ENCODE results near the gene MTCH1.

Gene MTCH1

GRCh38 chr6:37010402-37010892, 24.5 kb upstream of the MTCH1 start:
- TF ChIP-seq POLR2A (IDR thresholded peaks at IDR 0.05; ENCODE audit: low read length) = no peak
- TF ChIP-seq GATA1 (IDR thresholded peaks at IDR 0.05; ENCODE audit: low read depth, low read length) = no peak
- DNase-seq = no peak

DNA sequence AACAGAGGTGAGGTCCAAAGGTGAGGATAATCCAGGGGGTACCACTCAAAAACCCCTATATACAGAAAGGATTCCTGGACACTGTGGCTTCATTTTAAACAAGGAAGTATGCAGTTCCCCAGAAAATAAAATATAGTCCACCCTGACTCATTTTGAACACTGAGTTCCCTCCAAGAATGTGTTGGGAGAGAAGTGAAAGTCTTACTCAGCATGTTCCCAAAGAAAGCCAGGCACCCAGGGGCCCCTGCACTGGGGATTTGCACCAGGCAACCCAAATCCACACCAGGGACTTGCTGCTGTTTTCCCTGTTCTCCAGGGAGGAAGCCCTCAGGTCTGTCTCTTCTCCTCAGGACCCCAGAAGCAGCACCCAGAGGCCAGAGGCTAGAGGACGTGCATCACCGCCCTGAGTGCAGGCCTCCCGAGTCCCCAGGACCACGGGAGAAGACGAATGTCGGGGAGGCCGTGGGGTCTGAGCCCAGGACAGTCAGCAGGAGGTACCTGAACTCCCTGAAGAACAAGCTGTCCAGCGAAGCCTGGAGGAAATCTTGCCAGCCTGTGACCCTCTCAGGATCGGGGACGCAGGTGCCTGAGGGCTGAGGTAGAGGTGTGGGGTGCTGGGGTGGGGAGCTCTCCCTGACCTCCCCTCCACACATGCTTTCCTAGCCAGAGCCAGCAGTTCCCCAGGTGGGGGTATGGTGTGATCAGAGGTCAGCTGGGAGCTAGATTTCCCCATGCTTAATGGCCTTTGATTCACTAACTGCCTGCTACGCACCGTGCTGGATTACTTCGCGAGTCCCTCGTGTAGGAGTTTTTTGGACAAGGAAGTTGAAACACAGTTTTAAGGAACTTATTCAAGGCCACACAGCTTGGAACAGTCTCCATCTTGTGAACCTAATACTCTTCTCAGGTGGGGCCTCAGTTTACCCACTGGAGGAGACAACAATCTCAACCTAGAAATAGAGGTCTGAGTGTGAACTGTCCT, 22.8 kb upstream of the MTCH1 start:
- no peak for DNase-seq
- TF ChIP-seq GATA1 (IDR thresholded peaks at IDR 0.05; ENCODE audit: low read depth, low read length) (no peak), POLR2A (IDR thresholded peaks at IDR 0.05; ENCODE audit: low read length) (no peak)

GRCh38 chr6:37007340-37008043, 21.5 kb upstream of the MTCH1 start:
- TF ChIP-seq POLR2A (IDR thresholded peaks at IDR 0.05; ENCODE audit: low read length) (no peak), GATA1 (IDR thresholded peaks at IDR 0.05; ENCODE audit: low read depth, low read length) (no peak)
- DNase-seq = no peak

- TF ChIP-seq GATA1 (IDR thresholded peaks at IDR 0.05; ENCODE audit: low read depth, low read length) (no peak), POLR2A (IDR thresholded peaks at IDR 0.05; ENCODE audit: low read length) (no peak)
- DNase-seq = no peak
Observed at GRCh38 chr6:37006793-37007339, 20.9 kb upstream of the MTCH1 start.

DNA sequence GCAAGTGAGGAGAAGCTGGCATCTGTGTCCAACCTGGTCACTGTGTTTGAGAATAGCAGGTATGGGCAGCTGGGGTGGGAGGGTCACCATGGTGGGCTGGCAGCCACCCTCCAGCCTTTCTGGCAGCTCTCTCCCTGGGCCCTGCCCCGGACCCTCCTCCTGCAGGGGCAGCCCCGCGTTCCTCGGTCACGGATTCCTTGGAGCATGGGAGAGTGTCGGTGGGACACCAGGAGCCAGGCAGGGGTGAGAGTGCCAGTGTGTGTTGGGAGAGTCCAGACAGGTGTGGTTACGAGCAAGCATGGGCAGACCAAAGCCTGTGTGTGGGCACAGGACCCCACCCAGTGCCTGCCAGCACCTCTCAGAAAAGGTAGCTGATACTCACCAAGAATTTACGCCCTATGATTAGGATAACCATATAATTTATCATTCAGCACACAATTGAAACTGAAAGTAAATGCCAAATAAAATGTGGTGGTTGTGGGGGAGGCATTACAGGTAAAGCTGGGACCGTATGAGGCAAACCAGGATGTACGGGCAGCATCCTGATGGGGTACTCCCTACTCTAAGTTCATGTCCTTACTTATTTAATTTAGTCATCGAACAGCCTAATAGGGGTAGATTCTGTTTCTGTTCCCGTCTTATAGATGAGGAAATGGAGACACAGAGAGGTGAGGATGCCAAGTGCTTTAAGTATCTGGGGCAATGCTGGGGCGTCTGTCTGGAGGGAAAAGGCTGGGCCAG, 20.0 kb upstream of the MTCH1 start:
- no peak for TF ChIP-seq GATA1 (IDR thresholded peaks at IDR 0.05; ENCODE audit: low read depth, low read length)
- TF ChIP-seq POLR2A (IDR thresholded peaks at IDR 0.05; ENCODE audit: low read length) = no peak
- DNase-seq = no peak

- TF ChIP-seq POLR2A (IDR thresholded peaks at IDR 0.05; ENCODE audit: low read length) (no peak), GATA1 (IDR thresholded peaks at IDR 0.05; ENCODE audit: low read depth, low read length) (no peak)
- no peak for DNase-seq
Observed at GRCh38 chr6:37005061-37005810, 19.2 kb upstream of the MTCH1 start, which contains the start of gene FGD2. Gene FGD2, plus strand, starts transcription at chr6:37005655. Its CDS starts 163 bp downstream, at chr6:37005818.

- TF ChIP-seq GATA1 (IDR thresholded peaks at IDR 0.05; ENCODE audit: low read depth, low read length) = no peak
- TF ChIP-seq POLR2A (IDR thresholded peaks at IDR 0.05; ENCODE audit: low read length) = no peak
- DNase-seq = no peak
Observed at GRCh38 chr6:37004044-37004980, 18.3 kb upstream of the MTCH1 start.

GRCh38 chr6:36999751-37000125, 13.7 kb upstream of the MTCH1 start:
- no peak for TF ChIP-seq GATA1 (IDR thresholded peaks at IDR 0.05; ENCODE audit: low read depth, low read length)
- no peak for TF ChIP-seq POLR2A (IDR thresholded peaks at IDR 0.05; ENCODE audit: low read length)
- no peak for DNase-seq

- no peak for DNase-seq
Observed at GRCh38 chr6:36999061-36999750, 13.2 kb upstream of the MTCH1 start.

DNA sequence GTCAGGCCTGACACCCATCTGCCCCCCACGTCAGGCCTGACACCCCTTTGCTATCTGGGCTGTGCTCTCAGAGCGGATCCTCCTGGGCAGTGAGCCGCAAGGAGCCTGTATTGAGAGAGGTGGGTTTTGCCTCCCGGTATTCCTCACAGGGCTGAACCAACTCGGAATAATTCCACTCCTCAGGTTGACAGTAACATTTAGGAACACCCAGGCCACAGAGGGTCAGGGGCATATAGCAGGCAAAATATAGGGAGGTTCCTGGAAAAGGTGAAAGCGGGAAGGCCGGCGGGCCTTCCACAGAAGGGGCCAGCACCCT, 12.7 kb upstream of the MTCH1 start:
- no peak for TF ChIP-seq GATA1 (IDR thresholded peaks at IDR 0.05; ENCODE audit: low read depth, low read length)
- TF ChIP-seq POLR2A (IDR thresholded peaks at IDR 0.05; ENCODE audit: low read length) = no peak
- DNase-seq = no peak

More at GRCh38 chr6:36999061-36999750, 13.2 kb upstream of the MTCH1 start:
- TF ChIP-seq GATA1 (IDR thresholded peaks at IDR 0.05; ENCODE audit: low read depth, low read length) (no peak), POLR2A (IDR thresholded peaks at IDR 0.05; ENCODE audit: low read length) (no peak)
